ENCODE data around the gene WDR93. TPM values are rescaled to one million over a fixed set of nuclear protein-coding genes. Genes with fewer than 3 reads are reported as not detected.

The WDR93 gene
- total RNA-seq, 2 experiments from 2014 or later, result 0.19 TPM; not detected in 1

DNA sequence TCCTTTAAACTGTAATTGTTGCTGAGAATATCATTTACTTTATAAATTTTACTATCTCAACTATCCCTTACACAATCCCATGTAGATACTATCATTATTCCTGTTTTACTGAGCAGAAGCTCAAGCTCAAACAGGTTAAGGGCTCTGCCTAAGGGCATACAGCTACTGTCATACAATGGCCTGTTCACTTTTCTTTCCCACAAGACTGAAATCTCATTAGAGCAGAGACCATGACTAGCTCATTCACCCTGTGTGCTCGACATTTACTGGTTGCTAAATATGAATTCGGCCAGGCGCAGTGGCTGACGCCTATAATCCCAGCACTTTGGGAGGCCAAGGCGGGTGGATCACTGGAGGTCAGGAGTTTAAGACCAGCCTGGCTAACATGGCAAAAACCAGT, 83.9 kb downstream of the WDR93 start:
- no peak overlapping the region for H2AFZ ChIP-seq (ENCODE audit: low read length)
- H3K79me2 ChIP-seq (ENCODE audit: insufficient read depth, low read depth, low read length), result no peaks in the 10 kb centered on the region
- no peaks in the 10 kb centered on the region for H3K9me2 ChIP-seq (ENCODE audit: insufficient read depth, low read length)
- DNase-seq (ENCODE audit: low spot score), result no peak
- POLR2A ChIA-PET, result no interaction called here
- no peaks in the 10 kb centered on the region for H3K36me3 ChIP-seq (ENCODE audit: insufficient read depth, low read length)
- H3K4me3 ChIP-seq (ENCODE audit: low read depth, low read length, poor library complexity, severe bottlenecking), result no peak overlapping the region
- H3K9me3 ChIP-seq (ENCODE audit: low read length), result no peaks in the 10 kb centered on the region
- no peak overlapping the region for H3K4me2 ChIP-seq (ENCODE audit: low read length)
- no peaks in the 10 kb centered on the region for H4K20me1 ChIP-seq (ENCODE audit: insufficient read depth, low read length)
- TF ChIP-seq, protein P1, sequence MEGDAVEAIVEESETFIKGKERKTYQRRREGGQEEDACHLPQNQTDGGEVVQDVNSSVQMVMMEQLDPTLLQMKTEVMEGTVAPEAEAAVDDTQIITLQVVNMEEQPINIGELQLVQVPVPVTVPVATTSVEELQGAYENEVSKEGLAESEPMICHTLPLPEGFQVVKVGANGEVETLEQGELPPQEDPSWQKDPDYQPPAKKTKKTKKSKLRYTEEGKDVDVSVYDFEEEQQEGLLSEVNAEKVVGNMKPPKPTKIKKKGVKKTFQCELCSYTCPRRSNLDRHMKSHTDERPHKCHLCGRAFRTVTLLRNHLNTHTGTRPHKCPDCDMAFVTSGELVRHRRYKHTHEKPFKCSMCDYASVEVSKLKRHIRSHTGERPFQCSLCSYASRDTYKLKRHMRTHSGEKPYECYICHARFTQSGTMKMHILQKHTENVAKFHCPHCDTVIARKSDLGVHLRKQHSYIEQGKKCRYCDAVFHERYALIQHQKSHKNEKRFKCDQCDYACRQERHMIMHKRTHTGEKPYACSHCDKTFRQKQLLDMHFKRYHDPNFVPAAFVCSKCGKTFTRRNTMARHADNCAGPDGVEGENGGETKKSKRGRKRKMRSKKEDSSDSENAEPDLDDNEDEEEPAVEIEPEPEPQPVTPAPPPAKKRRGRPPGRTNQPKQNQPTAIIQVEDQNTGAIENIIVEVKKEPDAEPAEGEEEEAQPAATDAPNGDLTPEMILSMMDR (conservative IDR thresholded peaks at IDR 0.05; ENCODE audit: low read length), result no peak
- TF ChIP-seq EZH2phosphoT487 (IDR thresholded peaks at IDR 0.05; ENCODE audit: borderline replicate concordance, low read depth, low read length), result no peak
- intact Hi-C loops (cut with micrococcal nuclease; ENCODE audit: unreplicated experiment), result no loop called here
- CTCF ChIA-PET (ENCODE audit: unreplicated experiment), result no interaction called here
- H3K27ac ChIP-seq (ENCODE audit: low read depth, low read length, poor library complexity, severe bottlenecking), result no peak overlapping the region
- H3K4me1 ChIP-seq (ENCODE audit: insufficient read depth, low read length, poor library complexity, severe bottlenecking), result no peaks in the 10 kb centered on the region
- no TSS peak for BruUV-seq (replicated peaks)

DNA sequence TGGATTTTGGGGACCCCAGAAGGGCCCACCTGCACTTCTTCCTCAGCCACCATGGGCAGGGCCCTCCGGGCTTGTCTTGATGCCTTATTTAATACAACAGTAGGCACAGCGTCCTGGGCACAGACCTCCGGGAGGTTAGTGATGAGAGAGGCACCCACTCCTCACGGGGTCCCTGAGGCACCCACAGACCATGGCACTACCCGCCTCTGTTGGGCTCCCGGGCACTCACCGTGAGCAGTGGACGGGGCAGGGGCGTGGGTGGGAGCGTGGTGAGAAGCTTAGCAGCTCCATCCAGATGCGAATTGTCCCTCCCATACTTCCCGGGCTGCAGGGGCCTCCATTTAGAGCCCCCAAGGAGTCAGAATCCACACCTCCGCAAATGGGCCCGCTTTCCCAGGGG, 85.2 kb downstream of the WDR93 start:
- TF ChIP-seq EZH2phosphoT487 (IDR thresholded peaks at IDR 0.05; ENCODE audit: borderline replicate concordance, low read depth, low read length), result no peak
- TF ChIP-seq, protein P1 (conservative IDR thresholded peaks at IDR 0.05; ENCODE audit: low read length), result no peak
- BruUV-seq (replicated peaks), result no TSS peak
- Histone ChIP-seq H4K20me1 (ENCODE audit: insufficient read depth, low read length) (no peaks in the 10 kb centered on the region), H3K4me1 (ENCODE audit: insufficient read depth, low read length, poor library complexity, severe bottlenecking) (no peaks in the 10 kb centered on the region), H3K27ac (ENCODE audit: low read depth, low read length, poor library complexity, severe bottlenecking) (no peak overlapping the region), H3K36me3 (ENCODE audit: insufficient read depth, low read length) (no peaks in the 10 kb centered on the region), H3K9me2 (ENCODE audit: insufficient read depth, low read length) (no peaks in the 10 kb centered on the region), H3K4me2 (ENCODE audit: low read length) (no peak overlapping the region), H2AFZ (ENCODE audit: low read length) (no peak overlapping the region), H3K79me2 (ENCODE audit: insufficient read depth, low read depth, low read length) (no peaks in the 10 kb centered on the region), H3K4me3 (ENCODE audit: low read depth, low read length, poor library complexity, severe bottlenecking) (no peak overlapping the region), H3K9me3 (ENCODE audit: low read length) (no peaks in the 10 kb centered on the region)
- ChIA-PET CTCF (ENCODE audit: unreplicated experiment) (no interaction called here), POLR2A (no interaction called here)
- intact Hi-C loops (cut with micrococcal nuclease; ENCODE audit: unreplicated experiment), result no loop called here
- no peak for DNase-seq (ENCODE audit: low spot score)

DNA sequence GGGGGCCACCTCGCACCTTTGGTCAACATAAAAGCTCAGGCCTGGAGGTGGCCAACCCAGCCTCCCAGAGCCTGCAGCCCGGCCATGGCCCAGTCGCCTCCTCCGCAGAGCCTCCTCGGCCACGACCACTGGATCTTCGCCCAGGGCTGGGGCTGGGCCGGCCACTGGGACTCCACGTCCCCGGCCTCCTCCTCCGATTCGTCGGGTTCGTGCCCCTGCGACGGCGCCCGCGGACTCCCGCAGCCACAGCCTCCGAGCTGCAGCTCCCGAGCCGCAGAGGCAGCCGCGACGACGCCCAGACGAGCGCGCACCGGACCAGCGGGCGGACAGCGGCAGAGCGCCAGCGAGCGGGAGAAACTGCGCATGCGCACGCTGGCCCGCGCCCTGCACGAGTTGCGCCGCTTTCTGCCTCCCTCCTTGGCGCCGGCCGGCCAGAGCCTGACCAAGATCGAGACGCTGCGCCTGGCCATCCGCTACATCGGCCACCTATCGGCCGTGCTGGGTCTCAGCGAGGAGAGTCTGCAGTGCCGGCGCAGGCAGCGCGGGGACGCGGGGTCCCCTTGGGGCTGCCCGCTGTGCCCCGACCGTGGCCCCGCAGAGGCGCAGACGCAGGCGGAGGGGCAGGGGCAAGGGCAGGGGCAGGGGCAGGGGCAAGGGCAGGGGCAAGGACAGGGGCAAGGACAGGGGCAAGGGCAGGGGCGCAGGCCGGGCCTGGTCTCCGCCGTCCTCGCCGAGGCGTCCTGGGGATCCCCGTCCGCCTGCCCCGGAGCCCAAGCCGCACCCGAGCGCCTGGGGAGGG, 85.9 kb downstream of the WDR93 start, which contains the start of gene MESP2:
Gene MESP2 (plus strand): TSS at position 59 of the 799 bp plus-strand sequence. CDS start 26 bp downstream, at position 85.
- DNase-seq (ENCODE audit: low spot score), result no peak

More for the DNA sequence above, 85.9 kb downstream of the WDR93 start, which contains the start of gene MESP2:
- no peaks in the 10 kb centered on the region for H3K9me2 ChIP-seq (ENCODE audit: insufficient read depth, low read length)
- POLR2A ChIA-PET, result no interaction called here
- no TSS peak for BruUV-seq (replicated peaks)
- no peak within 1 kb of the TSS for H3K27ac ChIP-seq (ENCODE audit: low read depth, low read length, poor library complexity, severe bottlenecking)
- no peaks in the 10 kb centered on the region for H3K36me3 ChIP-seq (ENCODE audit: insufficient read depth, low read length)
- no peak within 1 kb of the TSS for H3K4me3 ChIP-seq (ENCODE audit: low read depth, low read length, poor library complexity, severe bottlenecking)
- H2AFZ ChIP-seq (ENCODE audit: low read length), result no peak within 1 kb of the TSS
- intact Hi-C loops (cut with micrococcal nuclease; ENCODE audit: unreplicated experiment), result no loop called here
- no peak for TF ChIP-seq EZH2phosphoT487 (IDR thresholded peaks at IDR 0.05; ENCODE audit: borderline replicate concordance, low read depth, low read length)
- TF ChIP-seq, protein P1 (conservative IDR thresholded peaks at IDR 0.05; ENCODE audit: low read length), result no peak
- no peaks in the 10 kb centered on the region for H3K9me3 ChIP-seq (ENCODE audit: low read length)
- H3K79me2 ChIP-seq (ENCODE audit: insufficient read depth, low read depth, low read length), result no peaks in the 10 kb centered on the region
- no peaks in the 10 kb centered on the region for H3K4me1 ChIP-seq (ENCODE audit: insufficient read depth, low read length, poor library complexity, severe bottlenecking)
- CTCF ChIA-PET (ENCODE audit: unreplicated experiment), result no interaction called here
- H3K4me2 ChIP-seq (ENCODE audit: low read length), result no peak within 1 kb of the TSS
- no peaks in the 10 kb centered on the region for H4K20me1 ChIP-seq (ENCODE audit: insufficient read depth, low read length)

Measured in OCI-LY7 (cell line).